HG02885 (cell line): ENCODE results near the gene G3BP2.
"Not testable (repeated sequence)": the region's sequence is repeated elsewhere in the genome, so short reads cannot be mapped to it uniquely, and the experiment has no call there.

Experiments
- ATAC-seq: cut with Tn5 transposase; IDR thresholded peaks from one replicate; pipeline ENCODE4 v1.9.1; 2021; ENCODE audit warnings: mild to moderate bottlenecking; ENCODE audit not compliant: unreplicated experiment, poor library complexity

The G3BP2 gene

DNA sequence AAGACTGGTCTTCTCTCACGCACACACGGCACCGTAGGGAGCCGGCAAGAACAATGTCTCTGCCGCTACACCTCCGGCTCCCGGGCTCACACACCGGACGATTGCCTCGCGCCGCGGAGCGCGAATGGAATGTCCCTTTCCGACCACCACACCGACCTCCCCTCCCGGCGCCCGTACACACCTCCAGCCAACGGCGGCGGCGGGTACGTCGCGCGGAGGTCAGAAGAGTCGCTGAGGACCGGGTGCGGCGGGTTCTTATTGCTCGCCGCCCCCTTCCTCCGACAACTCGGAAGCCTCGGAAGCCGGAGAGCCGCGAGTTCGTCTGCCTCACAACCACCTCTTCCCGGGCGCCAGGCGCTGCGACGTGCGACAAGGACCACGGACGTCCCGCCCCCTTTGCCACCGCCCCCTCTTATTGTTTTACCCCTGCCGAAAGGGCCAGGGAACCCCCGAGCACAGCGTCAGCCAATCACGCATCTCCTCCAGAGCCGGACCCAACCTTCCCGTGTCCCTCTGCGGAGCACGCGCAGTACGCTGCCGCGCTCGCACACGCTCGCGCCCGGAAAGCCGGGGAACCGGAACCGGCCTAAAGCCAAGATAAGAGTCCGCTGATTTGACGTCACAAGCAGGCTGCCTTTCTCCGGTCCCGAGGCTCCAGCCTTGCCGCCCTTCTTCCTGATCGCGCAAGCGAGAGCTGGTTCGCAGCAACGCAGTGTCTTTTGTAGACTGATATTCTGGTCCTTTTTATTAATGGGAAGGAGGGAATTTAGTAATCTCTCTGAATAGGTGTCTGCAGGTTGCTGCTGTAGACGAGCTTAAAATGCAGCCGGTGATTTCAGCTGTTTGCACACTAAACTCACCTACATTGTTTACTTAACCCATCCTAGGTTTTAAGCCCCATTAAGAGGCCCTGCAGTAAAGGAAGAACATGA is at the start of gene G3BP2:
Gene G3BP2, minus strand, starts transcription at position 385 of the 932 bp plus-strand sequence. CDS start 11,386 bp downstream, outside the sequence.
- ATAC-seq = peak; percentile 94

GRCh38 chr4:75722417-75722816 is 49.2 kb upstream of the G3BP2 start:
- ATAC-seq = no peak

DNA sequence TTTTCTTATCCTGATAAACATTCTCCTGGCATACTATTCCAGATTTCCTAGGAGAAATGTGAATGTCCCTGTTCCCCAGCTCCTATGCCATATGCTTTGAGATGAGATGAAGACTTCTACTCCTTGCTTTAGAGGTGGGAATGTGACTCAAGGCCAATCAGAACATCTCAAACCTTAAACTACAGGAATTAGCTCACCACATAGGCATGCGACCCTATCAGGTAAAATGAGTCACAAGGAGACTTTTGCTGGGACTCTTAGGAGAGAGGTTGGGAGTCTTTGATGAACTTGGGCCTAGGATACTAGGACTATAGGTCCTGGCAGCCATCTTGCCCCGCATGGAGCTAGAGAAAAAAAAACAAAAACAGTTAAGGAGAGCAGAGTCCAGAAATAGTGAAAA is 45.3 kb upstream of the G3BP2 start:
- no peak for ATAC-seq

- no peak for ATAC-seq
Measured at GRCh38 chr4:75717408-75717807, 44.2 kb upstream of the G3BP2 start.

GRCh38 chr4:75716054-75716453 is 42.8 kb upstream of the G3BP2 start:
- not testable (repeated sequence) for ATAC-seq

DNA sequence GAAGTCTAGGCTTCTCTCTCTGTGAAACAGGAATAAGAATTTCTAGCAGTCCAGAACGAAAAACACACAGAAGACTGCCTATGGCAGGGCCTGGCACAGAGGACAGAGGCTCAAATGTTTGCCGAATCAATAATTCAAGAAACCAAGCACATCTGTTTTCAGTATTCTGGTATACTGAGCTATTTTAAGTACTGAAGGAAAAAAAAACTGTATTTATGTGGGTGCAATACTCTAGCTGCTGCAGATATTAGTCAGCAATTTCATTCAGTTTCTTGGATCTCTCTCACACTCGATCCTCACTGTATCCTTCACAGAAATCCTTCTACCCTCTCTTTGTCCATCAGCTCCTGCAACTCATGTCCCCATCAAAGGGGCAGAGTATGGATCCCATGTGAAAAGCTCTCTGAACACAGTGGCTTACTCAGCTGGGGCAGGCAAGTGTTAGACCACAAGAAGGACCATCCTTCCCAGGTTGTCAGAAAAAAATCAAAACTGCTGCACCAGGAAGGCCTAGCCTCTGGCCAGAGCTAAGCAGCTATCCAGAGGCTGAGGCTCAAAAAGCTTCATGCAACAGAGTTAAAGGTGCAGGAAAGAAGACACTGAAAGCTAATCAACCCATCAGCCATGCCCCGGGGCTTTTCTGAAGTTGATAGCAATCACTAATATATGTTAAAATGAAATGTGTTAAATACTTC is 42.0 kb upstream of the G3BP2 start:
- ATAC-seq = no peak

DNA sequence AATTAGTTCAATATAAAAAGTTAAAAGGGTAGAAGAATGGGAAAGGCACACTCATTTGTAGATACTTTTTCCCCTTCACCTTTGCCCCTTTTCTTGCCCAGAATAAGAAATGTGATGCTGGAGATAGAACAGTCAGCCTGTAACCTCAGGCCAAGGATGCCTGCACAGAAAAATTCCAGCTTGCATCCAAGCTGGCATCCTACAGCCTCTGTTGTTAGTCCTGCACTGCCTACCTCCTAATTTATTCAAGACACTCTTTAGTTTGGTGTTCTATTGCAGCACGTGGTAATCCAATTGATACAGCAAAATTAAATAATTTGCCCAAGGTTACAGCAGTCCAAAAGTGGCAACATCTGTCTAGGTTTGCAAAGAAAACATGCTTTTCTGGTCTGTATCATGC is 41.5 kb upstream of the G3BP2 start:
- no peak for ATAC-seq

GRCh38 chr4:75714011-75714410 is 40.8 kb upstream of the G3BP2 start:
- no peak for ATAC-seq

DNA sequence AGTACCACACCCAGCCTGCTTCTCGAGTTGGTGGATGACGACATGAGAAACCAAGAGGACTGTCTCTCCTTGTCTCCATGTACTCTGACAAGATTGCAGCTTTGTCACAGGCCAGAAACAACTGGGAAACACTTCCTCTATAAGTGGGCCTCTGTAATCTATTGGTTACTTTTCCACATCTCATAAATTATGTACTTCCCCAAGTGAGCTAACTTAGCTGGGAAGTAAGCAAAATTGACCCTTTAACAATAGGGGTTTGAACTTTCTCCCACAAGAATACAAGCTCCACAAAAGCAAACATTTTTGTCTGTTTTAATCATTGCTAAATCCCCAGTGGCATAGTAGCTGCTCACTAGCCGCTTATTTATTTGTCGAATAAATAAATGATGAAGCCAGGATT is 37.0 kb upstream of the G3BP2 start:
- ATAC-seq = no peak

DNA sequence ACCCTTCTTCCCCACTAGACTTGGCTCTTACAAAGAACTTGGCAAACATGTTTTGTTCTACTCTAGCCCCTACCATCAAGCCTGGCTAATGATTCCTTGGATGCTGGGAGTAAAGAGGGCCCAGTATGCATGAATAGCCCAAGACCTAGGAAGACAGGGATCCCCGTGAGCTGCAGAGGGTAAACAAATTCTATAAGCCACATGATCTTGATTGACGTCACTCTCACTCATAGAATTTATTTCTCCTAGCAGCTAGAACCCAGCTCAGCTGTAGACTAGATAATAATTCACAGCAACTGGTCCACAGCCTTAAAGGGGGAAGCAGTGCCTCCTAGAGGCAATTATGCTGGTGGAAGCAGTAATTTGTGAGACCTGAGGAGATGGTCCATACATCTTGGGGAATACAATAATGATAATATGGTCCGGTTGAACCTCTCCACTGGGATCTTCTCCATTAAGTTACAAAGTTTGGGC is 35.0 kb upstream of the G3BP2 start:
- ATAC-seq = peak; percentile 66

DNA sequence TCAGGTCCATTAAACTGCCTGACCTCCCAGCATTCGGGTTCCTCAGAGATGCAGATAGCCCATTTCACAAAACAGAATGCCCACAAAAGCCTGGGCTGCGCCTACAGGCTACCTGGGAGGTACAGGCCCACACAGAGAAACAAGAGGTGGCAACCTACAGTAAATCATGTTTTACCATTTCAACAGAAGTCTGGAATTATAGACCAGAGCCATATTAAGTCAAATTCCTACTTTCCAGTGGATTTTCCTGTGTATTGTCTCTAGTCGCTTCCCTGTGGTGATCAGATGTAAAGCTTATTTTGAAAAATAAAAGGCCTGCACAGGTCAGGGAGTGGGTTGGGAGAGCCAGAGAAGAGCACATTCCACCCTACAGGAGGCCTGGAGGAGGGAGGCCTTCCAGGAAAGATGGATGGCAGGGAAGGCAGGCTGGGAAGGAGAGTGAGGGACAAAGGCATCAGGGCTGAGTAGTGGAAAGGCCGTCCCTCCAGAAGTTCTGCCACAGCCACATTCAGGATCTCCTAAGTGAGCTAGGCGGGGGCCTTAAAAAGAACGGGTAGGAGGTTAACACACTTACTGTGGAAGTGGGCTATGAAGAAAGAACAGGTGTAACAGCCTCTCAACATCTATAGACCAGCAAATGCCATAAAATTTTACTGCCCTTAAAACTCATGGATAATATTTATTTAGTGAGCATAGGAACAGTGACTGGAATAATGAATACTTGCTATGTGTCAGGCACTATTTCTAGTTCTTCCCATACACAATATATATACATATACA is 32.2 kb upstream of the G3BP2 start:
- no peak for ATAC-seq

DNA sequence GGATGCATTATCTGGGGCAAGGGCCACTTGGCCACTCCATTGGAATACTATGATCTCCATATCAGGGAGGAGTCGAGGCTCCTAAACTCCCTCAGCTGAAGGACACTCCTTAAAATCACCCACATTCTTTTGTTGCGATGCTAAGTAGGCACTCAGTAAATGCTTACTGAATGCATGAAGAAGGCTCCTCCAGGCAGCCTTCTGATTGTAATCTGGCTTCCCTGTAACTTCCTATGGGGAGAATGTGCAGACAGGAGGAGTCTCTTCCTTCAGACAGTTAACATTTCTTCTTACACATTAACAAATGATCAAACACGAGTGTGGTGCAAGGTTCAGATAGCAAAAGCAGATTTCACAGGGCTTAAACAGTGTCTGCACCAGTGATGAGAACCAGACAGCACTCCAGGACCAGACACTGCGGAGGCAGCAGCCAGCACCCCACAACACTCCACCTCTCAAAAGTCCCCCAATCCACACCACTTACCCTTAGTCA is 29.8 kb upstream of the G3BP2 start:
- ATAC-seq = no peak

DNA sequence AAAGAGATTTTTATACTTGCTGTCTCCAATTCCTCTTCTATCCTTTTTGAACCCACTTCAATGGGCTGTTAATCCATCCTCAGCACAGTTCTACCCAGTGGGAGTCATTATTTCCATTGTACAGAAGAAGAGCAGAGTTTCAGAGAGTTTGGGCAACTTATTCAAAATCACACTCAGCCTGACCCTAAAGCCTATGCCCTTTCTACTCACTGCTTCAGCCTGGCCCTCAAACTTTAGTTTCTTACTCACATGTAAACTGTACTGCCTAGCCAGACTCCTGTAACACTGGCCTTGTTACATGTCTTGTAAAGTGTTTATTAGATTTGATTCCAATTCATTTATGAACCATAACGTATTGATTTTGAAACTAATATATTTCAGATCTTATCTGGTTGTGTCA is 26.1 kb upstream of the G3BP2 start:
- ATAC-seq = peak; percentile 22

DNA sequence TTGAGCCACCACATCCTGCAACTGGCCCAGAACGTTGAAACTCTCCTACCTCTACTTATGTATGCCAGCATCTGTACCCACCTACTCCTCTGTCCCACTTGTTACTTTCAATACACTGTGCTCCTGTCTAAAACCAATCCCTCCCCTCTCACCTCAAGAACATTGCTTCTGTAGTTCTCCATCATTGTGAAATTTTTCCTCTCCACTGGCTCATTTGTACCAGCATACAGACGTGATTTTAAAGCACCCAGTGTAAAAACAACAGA is 25.7 kb upstream of the G3BP2 start:
- ATAC-seq = peak; percentile 32

DNA sequence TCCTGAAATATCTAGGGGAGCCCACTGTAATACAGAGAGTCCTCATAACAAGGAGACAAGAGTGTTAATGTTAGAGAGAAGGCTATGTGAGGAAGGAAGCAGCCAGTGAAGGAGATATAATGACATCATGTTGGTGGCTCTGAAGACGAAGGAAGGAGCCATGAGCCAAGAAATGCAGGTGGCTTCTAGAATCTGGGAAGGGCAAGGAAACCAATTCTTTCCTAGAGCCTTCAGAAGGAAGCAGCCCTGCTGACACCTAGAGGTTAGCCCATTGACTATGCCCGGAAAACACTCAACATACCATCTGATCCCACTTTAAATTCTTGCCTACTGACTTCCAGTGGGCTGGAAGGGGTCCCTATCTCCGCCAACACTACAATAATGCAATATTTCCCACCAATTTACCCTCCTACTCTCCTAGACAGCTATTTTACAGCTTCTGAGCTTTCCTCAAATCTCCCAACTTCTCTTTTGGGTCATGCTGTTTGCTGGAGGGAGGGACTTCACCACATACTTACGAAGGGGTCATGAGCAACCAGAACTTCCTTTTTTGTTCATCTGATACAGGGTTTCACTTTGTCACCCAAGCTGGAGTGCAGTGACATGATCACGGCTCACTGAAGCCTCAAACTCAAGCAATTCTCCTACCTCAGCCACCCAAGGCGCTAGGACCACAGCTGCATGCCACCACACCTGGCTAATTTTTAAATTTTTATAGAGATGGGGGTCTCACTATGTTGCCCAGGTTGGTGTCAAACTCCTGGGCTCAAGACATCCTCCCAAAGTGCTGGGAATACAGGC is 25.2 kb upstream of the G3BP2 start:
- peak; percentile 94 for ATAC-seq

- ATAC-seq = no peak
Measured at GRCh38 chr4:75696581-75696980, 23.4 kb upstream of the G3BP2 start.

DNA sequence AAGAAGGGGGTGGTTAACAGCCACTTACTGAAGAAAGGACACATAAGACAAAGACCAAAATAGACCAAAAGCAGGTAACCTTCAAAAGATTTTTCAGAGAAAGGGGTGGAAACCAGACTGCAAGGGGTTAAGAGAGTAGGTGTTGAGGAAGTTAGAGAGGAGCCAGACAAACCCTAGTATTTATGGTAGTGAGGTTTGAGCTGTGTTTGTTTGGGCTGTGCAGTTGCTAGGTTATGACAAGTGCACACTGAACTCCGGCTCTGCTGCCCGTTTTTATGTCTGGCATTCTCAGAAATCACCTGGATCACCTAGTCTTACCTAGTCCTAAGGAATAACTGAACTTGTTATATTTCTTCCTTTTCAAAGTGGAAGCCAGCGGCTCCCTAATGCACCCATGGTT is 22.9 kb upstream of the G3BP2 start:
- peak; percentile 51 for ATAC-seq

DNA sequence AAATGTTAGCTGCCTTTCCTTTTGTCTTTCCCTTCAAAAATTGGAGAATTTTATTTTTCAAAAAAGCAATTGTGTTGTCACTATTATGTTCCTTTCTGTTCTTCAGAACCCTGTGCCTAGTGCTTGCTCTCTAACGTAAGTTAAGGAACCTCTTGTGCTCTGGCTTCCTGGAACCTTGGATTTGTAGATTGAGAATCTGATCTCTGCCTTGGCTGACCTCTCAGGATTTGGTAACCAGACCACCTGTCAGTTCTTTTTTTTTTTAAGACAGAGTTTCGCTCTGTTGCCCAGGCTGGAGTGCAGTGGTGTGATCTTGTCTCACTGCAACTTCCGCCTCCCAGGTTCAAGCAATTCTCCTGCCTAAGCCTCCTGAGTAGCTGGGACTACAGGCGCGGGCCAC is 18.9 kb upstream of the G3BP2 start:
- not testable (repeated sequence) for ATAC-seq

- not testable (repeated sequence) for ATAC-seq
Measured at GRCh38 chr4:75687125-75687524, 13.9 kb upstream of the G3BP2 start.

DNA sequence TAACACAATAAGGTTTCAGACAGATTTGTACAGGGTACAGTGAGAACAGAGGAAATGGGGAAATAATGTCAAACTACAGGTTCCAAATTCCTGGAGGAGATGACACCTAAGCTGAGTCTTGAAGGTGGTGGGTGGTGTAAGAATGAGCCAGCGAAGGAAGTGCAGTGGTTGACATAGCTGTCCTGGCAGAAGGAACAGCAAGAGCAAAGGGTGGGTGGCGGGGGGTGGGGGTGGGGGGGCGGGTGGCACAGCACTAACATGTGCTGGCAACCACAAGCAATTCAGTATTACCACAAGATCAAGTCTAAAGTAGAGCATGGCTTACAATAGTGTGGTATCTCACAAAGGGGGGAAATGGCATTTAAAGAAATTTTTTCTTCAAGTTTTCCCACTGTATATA is 13.1 kb upstream of the G3BP2 start:
- no peak for ATAC-seq
